ENCODE measurements around the gene PDS5B.

PDS5B gene

DNA sequence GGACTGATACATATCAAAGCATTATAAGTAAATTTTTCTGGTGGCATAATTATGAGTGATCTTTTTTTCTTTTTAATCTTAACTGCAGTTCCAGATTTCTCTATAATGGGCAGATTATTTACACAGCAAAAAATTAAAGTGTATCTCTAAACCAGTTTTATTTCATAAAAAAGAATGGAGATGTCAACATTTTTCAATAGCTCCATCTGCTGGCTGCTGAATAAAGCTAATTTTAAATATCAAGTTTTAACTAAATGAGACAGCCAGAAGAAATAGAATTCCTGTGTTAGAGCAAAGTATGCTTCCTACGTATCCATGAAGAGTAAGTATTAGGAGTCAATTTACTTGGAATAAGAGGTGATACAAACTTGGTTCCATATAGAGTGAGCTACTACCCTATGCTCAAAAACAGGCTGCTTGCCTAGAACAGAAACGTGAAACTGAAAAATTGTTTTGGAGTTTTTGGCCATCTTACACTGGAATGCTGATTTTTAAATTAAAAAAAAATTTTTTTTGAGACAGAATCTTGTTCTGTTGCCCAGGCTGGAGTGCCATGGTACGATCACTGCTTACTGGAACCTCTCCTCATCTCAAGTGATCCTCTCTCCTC lies 5.0 kb upstream of the PDS5B start:
- Mint-ChIP-seq H3K27ac (no peak overlapping the region), H3K36me3 (peaks cover 5% of the 10 kb centered on the region), H3K4me1 (ENCODE audit: low read depth) (peaks cover 12% of the 10 kb centered on the region), H3K27me3 (no peaks in the 10 kb centered on the region), H3K9me3 (ENCODE audit: low read depth) (peaks cover 8% of the 10 kb centered on the region), H3K4me3 (no peak overlapping the region)

DNA sequence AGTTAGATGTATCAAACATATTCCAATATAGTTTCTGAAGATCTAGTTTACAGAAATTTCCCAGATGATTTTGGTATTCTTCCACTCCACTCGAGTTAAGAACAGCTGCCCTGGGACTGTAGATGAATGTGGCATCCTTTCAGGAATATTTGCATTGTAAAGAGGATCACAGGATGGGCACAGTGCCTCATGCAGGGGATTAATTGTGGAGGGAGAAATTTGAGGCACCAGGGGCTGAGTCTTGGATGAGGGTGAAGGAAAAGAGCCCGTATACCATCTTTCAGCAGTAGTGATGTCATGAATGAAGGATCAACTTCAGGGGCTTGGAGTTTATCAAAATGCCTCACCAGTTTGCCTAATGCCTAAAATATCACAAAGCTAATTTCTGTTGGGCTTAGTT lies 4.0 kb upstream of the PDS5B start:
- no peaks in the 10 kb centered on the region for H3K27me3 Mint-ChIP-seq
- peaks cover 2% of the 10 kb centered on the region for H3K36me3 Mint-ChIP-seq
- no peak overlapping the region for H3K4me3 Mint-ChIP-seq
- peaks cover 12% of the 10 kb centered on the region for H3K4me1 Mint-ChIP-seq (ENCODE audit: low read depth)
- H3K9me3 Mint-ChIP-seq (ENCODE audit: low read depth): peaks cover 2% of the 10 kb centered on the region
- no peak overlapping the region for H3K27ac Mint-ChIP-seq

DNA sequence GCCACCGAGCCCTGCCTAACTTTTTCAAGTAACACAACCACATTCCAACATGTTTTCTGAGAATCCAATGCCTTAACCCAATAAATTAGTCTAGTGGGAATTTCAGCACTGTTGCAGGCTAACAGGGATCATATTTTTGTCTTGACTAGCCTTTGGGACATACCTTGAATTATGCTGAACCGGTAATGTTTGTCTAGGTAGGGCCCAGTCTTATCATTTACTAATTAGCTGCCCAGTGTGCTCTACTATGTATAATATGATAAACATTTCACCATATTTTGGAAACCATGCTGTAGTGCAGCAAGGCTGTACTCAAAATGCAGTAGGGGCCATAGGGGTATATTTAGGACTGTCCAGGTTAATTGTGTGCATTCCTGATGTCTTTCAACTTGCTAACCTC lies 3.3 kb upstream of the PDS5B start:
- no peak overlapping the region for H3K27ac Mint-ChIP-seq
- H3K9me3 Mint-ChIP-seq (ENCODE audit: low read depth): no peaks in the 10 kb centered on the region
- H3K27me3 Mint-ChIP-seq: no peaks in the 10 kb centered on the region
- no peak overlapping the region for H3K4me3 Mint-ChIP-seq
- no peaks in the 10 kb centered on the region for H3K36me3 Mint-ChIP-seq
- H3K4me1 Mint-ChIP-seq (ENCODE audit: low read depth): peaks cover 18% of the 10 kb centered on the region

DNA sequence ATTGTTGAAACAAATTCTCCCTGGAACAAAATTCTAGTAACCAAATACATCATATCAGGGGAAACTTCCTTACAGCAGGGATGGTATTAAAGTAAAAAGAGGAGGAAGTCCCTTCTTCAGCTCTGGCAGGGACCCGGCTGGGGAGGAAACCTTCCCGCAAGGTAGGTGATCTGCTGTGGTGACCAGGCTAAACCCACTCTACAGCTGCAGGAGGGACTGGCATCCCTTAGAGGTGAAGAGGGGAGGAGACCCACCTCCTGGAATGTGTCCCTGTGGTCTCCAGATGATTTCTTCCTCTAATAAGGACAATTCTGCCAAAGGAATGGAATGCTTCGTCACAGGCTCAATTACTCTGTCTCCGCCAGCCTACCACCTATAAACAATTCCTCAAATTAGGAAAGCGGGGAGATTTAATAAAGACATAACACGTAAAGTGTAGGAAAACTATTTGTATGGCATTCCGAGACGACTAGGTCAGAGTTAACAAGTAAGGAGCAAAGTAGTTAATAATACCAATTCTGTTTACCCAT lies 637 bp upstream of the PDS5B start:
- peak overlapping the region; percentile 81 for H3K27ac Mint-ChIP-seq
- H3K4me1 Mint-ChIP-seq (ENCODE audit: low read depth): peaks cover 43% of the 10 kb centered on the region
- no peaks in the 10 kb centered on the region for H3K27me3 Mint-ChIP-seq
- peak overlapping the region; percentile 90 for H3K4me3 Mint-ChIP-seq
- no peaks in the 10 kb centered on the region for H3K36me3 Mint-ChIP-seq
- H3K9me3 Mint-ChIP-seq (ENCODE audit: low read depth): no peaks in the 10 kb centered on the region

DNA sequence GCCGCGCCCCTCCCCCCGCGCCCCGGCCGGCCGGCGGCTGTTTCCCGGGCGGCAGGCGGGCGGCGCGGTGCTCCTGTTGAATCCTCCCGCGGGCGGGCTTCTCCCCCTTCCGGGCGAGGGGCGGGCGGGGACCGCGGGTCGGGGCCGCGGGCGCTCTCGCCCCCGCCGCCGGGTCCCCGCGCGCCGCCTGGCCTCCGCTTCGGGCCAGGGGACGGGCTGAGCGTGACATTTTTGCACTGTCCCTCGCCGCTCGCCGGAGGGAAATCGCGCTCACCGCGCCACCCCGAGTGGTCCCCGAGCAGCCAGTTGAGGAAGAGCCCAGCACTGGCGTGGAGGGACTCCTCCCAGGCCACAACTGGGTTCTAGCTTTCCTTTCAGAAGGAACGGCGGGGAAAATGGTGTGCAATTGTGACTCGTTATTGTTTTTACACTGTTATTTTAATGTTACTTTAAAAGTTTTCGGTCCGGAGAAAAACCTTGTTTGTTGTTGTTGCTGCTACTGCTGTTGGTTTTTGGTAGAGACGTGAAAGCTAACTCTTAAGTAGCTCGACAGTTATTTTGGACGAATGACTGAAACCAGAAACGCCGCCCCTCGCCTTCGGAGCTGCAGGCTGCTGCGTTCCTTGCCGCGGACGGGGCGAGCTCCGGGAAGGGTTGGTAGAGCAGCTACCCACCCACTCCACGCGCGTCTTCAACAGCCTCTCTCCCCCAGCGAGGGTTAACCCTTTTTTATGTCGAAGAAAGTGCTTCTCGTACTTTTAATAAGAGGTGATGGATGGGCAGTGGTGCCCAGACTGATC lies 959 bp downstream of the PDS5B start:
- H3K4me3 Mint-ChIP-seq: peak overlapping the region; percentile 97
- no peaks in the 10 kb centered on the region for H3K36me3 Mint-ChIP-seq
- H3K4me1 Mint-ChIP-seq (ENCODE audit: low read depth): peaks cover 51% of the 10 kb centered on the region
- H3K27me3 Mint-ChIP-seq: no peaks in the 10 kb centered on the region
- H3K27ac Mint-ChIP-seq: peak overlapping the region; percentile 91
- no peaks in the 10 kb centered on the region for H3K9me3 Mint-ChIP-seq (ENCODE audit: low read depth)

DNA sequence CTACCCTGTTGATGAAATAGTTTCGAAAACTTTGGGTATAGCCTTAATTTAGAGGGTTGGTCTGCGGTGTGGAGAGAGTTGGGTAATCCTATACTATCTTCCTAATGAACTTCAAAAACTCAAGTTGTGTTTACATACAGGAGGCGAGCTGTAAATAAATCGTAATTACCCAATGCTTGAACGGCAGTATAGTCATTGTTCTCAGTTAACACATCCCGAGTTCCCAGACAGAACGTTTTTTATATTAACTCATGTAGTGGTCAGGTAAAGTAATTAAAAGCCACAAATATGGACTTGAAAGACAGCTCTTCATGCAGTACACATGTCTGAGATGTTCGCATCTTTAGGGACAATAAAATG lies 1.5 kb downstream of the PDS5B start:
- Mint-ChIP-seq H3K36me3 (no peaks in the 10 kb centered on the region), H3K4me1 (ENCODE audit: low read depth) (peaks cover 56% of the 10 kb centered on the region), H3K27ac (peak overlapping the region; percentile 91), H3K9me3 (ENCODE audit: low read depth) (no peaks in the 10 kb centered on the region), H3K4me3 (peak overlapping the region; percentile 97), H3K27me3 (no peaks in the 10 kb centered on the region)

DNA sequence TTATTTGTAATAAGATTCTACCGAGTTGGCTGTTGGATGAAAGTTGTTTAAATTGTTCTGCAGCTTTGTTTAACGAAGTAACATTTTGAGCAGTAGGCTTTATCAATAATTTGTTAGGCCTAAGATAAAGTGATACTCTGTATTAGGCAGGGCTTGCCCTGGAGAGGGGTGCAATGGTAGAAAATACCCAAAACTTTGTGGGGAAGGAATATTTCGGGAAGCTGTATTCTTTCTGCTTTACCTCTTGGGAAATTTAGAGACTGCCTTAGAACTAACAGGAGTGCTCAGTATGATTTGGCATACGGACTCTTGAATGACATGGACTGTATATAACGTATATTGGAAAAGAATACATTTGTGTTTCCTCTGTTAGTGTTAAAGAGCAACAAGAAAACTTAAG lies 2.5 kb downstream of the PDS5B start:
- peak overlapping the region; percentile 59 for H3K27ac Mint-ChIP-seq
- H3K27me3 Mint-ChIP-seq: no peaks in the 10 kb centered on the region
- H3K36me3 Mint-ChIP-seq: no peaks in the 10 kb centered on the region
- peak overlapping the region; percentile 97 for H3K4me3 Mint-ChIP-seq
- peaks cover 63% of the 10 kb centered on the region for H3K4me1 Mint-ChIP-seq (ENCODE audit: low read depth)
- H3K9me3 Mint-ChIP-seq (ENCODE audit: low read depth): no peaks in the 10 kb centered on the region

DNA sequence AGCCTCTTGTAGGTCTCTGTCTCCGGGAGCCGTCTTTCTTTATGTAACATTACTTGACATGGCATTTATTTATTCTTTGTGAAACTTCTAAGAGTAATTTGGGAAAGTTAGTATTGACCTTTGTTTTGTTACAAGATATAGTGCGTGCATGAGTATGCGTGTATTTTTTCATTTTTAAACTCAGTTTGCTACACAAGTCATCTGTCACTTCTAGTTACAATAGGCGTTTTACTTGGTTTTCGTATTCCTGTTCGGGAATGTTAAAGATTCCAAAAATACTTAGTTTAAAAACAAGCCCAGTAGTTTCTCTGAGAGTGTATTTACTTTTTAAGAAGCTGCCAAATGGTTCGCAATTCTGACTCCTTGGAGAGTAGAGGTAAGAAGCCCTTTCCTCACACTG lies 3.2 kb downstream of the PDS5B start:
- Mint-ChIP-seq H3K4me1 (ENCODE audit: low read depth) (peaks cover 68% of the 10 kb centered on the region), H3K4me3 (peak overlapping the region; percentile 48), H3K27me3 (no peaks in the 10 kb centered on the region), H3K9me3 (ENCODE audit: low read depth) (no peaks in the 10 kb centered on the region), H3K27ac (peak overlapping the region; percentile 59), H3K36me3 (no peaks in the 10 kb centered on the region)

DNA sequence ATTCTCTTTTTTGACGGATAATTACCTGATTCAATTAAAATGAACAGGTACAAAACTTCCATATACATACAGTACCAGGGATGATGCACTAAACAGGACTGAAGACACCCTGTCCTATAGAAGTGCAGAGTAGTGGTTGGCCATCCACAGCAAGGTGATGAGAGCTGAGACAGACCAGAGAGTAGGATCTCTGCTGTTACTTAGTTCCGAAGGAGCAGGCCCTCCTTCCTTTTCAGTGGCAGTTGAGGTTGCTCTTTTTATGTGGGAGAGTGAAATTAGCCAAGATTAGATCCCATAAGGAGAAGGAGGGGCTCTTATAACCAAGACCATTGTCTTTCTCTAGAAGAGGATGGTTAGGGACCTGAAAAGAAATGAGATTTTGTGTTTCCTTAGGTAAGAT lies 4.0 kb downstream of the PDS5B start:
- H3K4me1 Mint-ChIP-seq (ENCODE audit: low read depth): peaks cover 71% of the 10 kb centered on the region
- no peaks in the 10 kb centered on the region for H3K27me3 Mint-ChIP-seq
- no peaks in the 10 kb centered on the region for H3K9me3 Mint-ChIP-seq (ENCODE audit: low read depth)
- no peaks in the 10 kb centered on the region for H3K36me3 Mint-ChIP-seq
- H3K27ac Mint-ChIP-seq: no peak overlapping the region
- H3K4me3 Mint-ChIP-seq: peak overlapping the region; percentile 0

DNA sequence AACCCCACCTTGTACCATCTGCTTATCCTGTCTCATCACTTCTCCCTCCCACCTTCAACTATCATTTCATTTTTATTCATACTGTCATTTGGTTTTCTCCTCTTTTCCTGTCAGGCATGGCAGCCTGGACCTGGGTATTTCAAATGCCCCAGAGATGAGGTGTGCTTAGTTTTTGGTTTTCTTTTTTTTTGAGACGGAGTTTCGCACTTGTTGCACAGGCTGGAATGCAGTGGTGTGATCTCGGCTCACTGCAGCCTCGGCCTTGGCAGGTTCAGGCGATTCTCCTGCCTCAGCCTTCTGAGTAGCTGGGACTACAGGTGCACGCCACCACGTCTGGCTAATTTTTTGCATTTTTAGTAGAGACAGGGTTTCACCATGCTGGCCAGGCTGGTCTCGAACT lies 5.8 kb downstream of the PDS5B start:
- no peak overlapping the region for H3K4me3 Mint-ChIP-seq
- no peaks in the 10 kb centered on the region for H3K36me3 Mint-ChIP-seq
- H3K27ac Mint-ChIP-seq: no peak overlapping the region
- peaks cover 3% of the 10 kb centered on the region for H3K9me3 Mint-ChIP-seq (ENCODE audit: low read depth)
- H3K27me3 Mint-ChIP-seq: no peaks in the 10 kb centered on the region
- H3K4me1 Mint-ChIP-seq (ENCODE audit: low read depth): peaks cover 77% of the 10 kb centered on the region

DNA sequence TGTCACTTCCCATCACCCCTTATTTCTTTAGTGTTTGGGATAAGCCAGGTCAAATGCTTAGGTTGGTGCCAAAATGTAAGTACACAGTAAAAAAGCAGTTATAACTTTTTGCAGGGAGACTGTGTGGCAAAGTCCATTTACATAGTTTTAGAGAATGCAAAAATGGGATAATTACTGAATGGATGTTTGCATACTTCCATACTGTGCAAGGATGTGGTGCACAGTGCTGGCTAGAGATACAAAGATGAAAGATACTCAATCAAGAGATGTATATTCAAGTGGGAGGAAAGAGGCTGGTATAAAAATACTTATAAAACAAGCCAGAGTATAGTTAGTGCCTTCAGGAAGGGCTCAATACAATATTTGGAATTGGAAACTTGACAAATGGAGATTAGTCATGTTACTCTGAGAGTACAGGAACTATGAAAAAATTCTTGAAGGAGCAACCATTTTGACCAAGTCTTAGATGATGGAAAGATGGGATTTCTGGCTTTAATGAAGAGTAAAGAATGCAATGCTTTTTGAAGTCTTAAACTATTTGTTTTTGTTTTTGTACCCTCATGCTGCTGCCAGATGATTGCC lies 8.0 kb downstream of the PDS5B start:
- peaks cover 3% of the 10 kb centered on the region for H3K9me3 Mint-ChIP-seq (ENCODE audit: low read depth)
- no peaks in the 10 kb centered on the region for H3K36me3 Mint-ChIP-seq
- no peak overlapping the region for H3K27ac Mint-ChIP-seq
- peaks cover 58% of the 10 kb centered on the region for H3K4me1 Mint-ChIP-seq (ENCODE audit: low read depth)
- no peak overlapping the region for H3K4me3 Mint-ChIP-seq
- H3K27me3 Mint-ChIP-seq: no peaks in the 10 kb centered on the region

DNA sequence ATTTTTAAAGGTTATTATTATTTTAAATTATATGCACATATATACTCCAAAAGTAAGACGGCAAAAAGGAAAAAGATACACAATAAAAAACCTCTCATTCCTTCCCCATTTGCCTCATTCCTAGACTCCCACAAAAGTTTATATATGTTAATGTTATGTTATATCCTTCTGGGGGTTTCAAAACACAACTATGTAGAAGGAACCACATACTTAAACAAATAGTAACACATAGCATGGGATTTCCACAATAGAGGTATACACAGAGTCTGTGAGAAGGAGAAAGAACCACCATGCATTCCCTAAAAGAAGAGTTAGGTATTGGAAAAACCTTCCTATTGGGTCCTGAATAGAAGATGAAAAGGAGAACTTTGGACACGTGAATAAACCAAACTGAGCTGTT lies 9.1 kb downstream of the PDS5B start:
- Mint-ChIP-seq H3K27me3 (no peaks in the 10 kb centered on the region), H3K4me3 (no peak overlapping the region), H3K9me3 (ENCODE audit: low read depth) (peaks cover 3% of the 10 kb centered on the region), H3K36me3 (peaks cover 5% of the 10 kb centered on the region), H3K4me1 (ENCODE audit: low read depth) (peaks cover 55% of the 10 kb centered on the region), H3K27ac (no peak overlapping the region)

DNA sequence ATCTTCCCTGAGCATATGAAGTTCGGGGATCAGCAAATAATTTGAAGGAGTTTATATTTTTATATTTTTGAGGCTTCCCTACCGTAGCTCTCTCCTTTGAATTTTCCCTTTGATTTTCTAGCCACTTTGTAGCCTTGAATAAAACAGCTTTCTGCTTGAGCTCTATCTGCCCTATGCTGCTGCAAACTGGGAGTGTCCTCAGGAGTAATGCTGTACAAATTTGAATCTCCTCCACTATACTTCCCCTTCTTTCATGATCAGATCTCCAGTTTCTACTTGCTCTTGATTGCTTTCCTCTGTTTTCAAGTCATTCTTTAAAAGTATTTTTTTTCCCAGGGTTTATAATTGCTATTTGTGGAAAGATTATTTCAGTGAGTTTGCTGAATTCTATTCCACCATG lies 14.6 kb downstream of the PDS5B start:
- H3K27ac Mint-ChIP-seq: no peak overlapping the region
- peaks cover 8% of the 10 kb centered on the region for H3K9me3 Mint-ChIP-seq (ENCODE audit: low read depth)
- H3K4me1 Mint-ChIP-seq (ENCODE audit: low read depth): peaks cover 46% of the 10 kb centered on the region
- H3K36me3 Mint-ChIP-seq: peaks cover 15% of the 10 kb centered on the region
- no peaks in the 10 kb centered on the region for H3K27me3 Mint-ChIP-seq
- H3K4me3 Mint-ChIP-seq: no peak overlapping the region

DNA sequence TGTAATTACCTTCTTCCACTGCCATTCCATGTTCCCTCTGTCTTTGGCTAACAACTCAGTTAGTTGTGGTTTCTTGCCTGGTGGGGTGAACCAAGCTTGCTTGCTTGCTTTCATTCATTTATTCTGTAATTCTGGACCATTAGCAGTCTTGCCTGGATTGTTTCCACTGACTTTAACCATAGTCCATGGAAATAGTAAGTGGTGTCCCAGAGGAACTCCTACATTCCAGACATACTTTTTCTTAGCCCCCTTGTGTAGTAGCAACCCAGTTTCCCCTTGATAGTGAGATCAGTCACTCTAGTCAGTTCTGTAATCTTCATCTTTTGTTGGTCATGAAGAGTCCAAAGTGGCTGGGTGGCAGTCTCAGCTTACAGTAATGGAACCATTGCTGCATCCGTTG lies 23.2 kb downstream of the PDS5B start:
- peaks cover 29% of the 10 kb centered on the region for H3K36me3 Mint-ChIP-seq
- peaks cover 55% of the 10 kb centered on the region for H3K4me1 Mint-ChIP-seq (ENCODE audit: low read depth)
- H3K27me3 Mint-ChIP-seq: no peaks in the 10 kb centered on the region
- H3K4me3 Mint-ChIP-seq: no peak overlapping the region
- H3K27ac Mint-ChIP-seq: no peak overlapping the region
- peaks cover 23% of the 10 kb centered on the region for H3K9me3 Mint-ChIP-seq (ENCODE audit: low read depth)

DNA sequence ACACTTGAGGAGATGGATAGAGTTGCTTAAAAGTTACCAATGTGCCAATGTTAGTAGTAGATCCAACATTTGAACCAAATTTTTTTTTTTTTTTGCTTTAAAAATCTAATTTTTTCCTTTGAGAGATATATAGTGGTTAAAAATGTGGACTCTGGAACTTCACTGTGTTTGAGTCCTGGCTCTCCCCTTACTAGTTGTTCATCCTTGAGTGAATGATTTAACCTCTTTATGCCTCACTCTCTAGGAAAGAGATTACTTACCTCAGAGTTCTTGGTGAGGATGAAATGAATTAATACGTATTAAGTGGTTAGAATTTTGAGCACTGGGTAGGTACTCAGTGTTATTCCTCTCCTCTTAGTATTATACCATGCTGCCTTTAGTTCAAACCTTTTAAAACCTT lies 24.3 kb downstream of the PDS5B start:
- Mint-ChIP-seq H3K4me1 (ENCODE audit: low read depth) (peaks cover 51% of the 10 kb centered on the region), H3K27ac (no peak overlapping the region), H3K4me3 (no peak overlapping the region)

More for the DNA sequence above, 24.3 kb downstream of the PDS5B start:
- H3K27me3 Mint-ChIP-seq: no peaks in the 10 kb centered on the region
- H3K9me3 Mint-ChIP-seq (ENCODE audit: low read depth): peaks cover 18% of the 10 kb centered on the region
- peaks cover 26% of the 10 kb centered on the region for H3K36me3 Mint-ChIP-seq
